ENCODE data around the gene JAZF1.

JAZF1 gene

DNA sequence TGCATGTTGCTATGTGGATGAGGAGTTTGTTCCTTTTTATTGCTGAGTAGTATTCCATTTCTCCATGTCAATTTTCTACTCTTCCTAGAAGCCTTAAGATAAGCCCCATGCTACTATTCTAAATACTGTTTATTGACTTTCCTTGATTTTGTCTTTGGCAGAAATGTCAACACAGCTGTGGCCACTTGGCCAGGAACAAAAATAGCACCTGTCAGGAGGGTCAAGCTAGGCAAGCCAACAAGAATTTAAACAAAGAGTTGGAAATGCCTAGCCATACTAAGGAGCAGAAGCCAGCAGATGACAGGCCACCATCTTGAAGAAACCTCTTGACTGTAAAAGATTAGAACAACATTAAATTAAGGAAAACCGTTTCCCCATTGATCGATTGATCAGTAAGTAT lies 34.7 kb downstream of the JAZF1 start:
- TF ChIP-seq, protein P1, sequence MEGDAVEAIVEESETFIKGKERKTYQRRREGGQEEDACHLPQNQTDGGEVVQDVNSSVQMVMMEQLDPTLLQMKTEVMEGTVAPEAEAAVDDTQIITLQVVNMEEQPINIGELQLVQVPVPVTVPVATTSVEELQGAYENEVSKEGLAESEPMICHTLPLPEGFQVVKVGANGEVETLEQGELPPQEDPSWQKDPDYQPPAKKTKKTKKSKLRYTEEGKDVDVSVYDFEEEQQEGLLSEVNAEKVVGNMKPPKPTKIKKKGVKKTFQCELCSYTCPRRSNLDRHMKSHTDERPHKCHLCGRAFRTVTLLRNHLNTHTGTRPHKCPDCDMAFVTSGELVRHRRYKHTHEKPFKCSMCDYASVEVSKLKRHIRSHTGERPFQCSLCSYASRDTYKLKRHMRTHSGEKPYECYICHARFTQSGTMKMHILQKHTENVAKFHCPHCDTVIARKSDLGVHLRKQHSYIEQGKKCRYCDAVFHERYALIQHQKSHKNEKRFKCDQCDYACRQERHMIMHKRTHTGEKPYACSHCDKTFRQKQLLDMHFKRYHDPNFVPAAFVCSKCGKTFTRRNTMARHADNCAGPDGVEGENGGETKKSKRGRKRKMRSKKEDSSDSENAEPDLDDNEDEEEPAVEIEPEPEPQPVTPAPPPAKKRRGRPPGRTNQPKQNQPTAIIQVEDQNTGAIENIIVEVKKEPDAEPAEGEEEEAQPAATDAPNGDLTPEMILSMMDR (conservative IDR thresholded peaks at IDR 0.05): no peak
- H3K27ac ChIP-seq: no peak overlapping the region

DNA sequence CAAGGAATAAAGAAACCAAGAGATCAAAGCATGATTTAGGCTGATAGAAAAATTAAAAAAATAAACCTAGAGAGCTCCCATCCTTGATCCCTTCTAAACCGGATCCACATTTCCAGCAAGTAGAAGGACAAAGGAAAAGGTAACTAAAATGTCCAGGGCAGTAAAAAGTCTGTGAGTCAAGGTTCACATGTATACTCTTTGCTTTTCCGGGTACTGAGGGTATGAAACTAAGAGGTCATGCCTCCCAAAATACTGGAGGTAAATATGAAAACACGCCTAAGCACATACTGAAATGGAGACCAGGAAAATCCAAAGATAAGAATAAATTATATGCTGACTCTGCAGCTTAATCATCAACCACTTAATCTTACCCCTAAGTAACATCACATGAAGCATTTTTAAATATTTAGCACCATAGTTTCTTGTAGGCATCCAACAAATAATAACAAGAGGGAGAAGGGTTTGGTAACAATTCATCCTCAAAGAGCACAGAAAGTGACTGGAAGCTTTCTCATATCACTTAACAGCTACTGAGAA lies 35.4 kb downstream of the JAZF1 start:
- TF ChIP-seq, protein P1 (conservative IDR thresholded peaks at IDR 0.05): no peak
- no peak overlapping the region for H3K27ac ChIP-seq

DNA sequence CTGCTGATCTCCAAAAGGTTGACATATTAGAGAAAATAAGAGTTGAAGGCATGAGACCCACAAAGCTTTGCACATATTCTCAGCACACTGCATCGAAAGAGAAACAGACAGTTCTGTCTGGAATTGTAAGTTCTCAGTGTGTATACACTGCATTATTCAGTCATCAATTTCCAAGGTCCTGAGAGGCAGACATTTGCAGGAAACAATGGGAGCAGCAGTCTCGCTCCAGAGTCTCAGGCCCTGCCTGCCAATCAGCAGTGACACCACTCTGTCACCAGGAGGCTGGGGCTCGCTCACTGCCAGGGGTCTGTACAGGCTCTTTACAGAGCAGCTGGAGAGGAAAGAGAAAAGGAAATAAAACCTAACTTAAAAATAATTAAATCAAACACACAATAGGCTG lies 36.3 kb downstream of the JAZF1 start:
- TF ChIP-seq, protein P1 (conservative IDR thresholded peaks at IDR 0.05): no peak; the same call in 1 of the 2 replicates
- no peak overlapping the region for H3K27ac ChIP-seq

DNA sequence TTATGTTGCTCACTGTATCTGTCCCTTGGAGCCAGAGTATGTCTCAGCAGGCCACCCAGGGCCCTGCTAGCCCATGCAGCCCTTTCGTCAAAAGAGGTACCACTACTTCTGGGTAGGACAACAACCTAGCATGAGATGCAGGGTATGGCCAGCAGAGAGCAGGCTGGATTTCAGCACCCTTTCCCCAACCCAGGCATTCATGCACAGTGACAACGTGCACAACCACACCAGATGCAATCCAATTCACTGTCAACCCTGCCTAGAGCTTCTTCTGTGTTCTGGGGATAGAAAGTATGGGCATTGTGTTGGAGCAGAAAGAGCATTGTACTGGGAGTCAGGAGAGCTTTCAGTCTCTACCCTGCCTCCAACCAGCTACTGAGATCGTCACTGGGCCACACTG lies 37.9 kb downstream of the JAZF1 start:
- TF ChIP-seq, protein P1 (conservative IDR thresholded peaks at IDR 0.05): no peak
- no peak overlapping the region for H3K27ac ChIP-seq

DNA sequence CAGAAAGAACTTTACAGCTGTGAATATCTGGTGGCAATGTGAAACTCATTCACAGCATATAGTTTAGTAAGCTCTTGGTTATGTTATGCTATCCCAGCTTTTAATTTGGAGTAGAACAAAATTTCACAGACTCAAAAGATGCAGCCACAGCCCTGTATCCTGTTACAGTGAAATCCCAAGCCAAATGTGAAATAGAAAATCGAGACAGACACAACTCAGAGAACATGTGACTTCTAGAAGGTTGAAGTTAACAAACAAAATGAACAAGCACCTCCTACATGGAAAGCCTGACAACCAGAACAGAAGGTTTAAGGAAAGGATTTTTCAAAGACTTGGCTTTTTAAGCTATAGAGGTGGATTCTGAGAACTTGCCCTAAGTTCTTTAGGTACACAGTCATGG lies 39.6 kb downstream of the JAZF1 start:
- no peak overlapping the region for H3K27ac ChIP-seq
- TF ChIP-seq, protein P1 (conservative IDR thresholded peaks at IDR 0.05): no peak

DNA sequence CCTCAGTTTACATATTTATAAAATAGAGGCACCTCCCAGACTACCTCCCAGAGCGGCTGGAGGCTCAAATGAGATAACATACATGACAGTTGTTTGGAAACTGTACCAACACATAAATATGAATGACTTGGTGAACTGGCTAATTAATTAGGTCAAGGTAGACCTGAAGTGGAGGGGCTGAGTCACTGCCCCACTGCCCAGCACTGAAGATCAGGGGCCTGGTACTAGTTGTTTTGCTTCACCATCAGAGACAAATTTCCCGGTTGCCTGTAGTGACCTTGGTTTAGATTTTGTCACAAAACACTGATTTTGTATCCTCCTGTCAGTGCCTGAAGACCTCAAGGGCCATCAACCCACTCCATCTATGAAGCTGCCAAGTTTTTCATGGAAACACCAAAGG lies 41.8 kb downstream of the JAZF1 start:
- no peak overlapping the region for H3K27ac ChIP-seq
- TF ChIP-seq, protein P1 (conservative IDR thresholded peaks at IDR 0.05): no peak

DNA sequence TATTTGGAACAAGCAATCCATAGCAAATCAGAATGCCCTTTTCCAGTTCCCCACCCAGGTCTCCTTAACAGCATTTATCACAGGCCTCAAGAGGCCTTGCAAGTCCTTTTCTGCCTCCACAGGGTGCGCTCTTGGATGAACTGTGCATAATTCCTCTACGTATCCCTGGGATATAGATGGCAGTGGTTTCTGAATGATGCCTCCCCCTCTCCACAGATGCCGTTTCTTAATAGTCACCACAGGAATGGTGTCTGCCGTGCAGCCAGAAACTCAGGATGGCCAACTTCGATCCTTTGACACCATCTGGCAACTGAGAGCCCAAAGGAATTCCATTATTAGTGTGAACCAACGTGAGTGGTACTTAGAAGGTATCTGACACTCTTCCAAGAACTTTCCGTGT lies 43.1 kb downstream of the JAZF1 start:
- TF ChIP-seq, protein P1 (conservative IDR thresholded peaks at IDR 0.05): no peak
- H3K27ac ChIP-seq: no peak overlapping the region
